ENCODE results near the gene IRAK1. TPM values are rescaled to one million over a fixed set of nuclear protein-coding genes. Genes with fewer than 3 reads are reported as not detected.

The IRAK1 gene
- polyA plus RNA-seq, 1 of the 3 experiments (the other 2 are of a cell fraction) = 68.5 TPM

DNA sequence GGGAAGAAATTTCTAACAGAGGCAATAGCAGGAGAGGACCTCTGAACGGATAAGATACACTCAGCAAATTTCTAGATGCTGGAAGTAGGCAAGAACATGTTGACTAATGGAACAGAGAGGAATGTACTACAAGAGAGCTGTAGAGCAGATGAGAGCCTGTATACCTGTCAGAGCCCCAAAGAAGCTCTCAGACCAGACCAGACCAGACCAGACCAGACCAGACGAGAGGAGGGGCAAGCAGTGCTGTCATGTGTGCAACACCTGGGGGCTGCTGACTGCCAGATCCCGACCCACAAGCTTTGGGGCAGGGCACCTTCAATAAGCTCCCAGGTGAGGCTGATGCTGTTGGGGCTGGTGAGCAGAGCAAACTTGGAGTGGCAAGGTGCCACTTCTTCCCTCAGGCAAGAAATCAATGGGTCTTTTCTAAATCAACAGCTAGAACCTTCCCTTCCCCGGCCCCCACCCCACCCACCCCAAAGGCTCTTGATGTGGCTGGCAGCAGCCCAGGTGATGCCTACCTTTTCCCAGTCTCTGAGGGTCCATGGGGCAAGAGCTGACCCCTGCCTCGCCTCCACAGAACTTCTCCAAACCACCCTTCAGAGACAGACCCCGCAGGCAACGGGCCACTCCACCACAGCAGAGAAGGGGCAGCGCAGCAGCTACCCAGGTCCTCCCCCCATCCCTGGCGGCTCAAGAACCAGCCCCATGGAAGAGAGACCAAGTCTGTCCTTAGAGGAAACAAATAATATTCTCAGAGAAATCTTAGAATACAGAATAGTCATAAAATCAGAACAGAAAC is 45.1 kb upstream of the IRAK1 start:
- H3K9me2 ChIP-seq = no peaks in the 10 kb centered on the region
- DNase-seq = no peak
- H3K79me2 ChIP-seq (ENCODE audit: insufficient read depth) = peaks cover 92% of the 10 kb centered on the region
- H3K9me3 ChIP-seq = no peaks in the 10 kb centered on the region
- CTCF ChIA-PET = no interaction called here
- no peak overlapping the region for H3K27ac ChIP-seq (ENCODE audit: low read depth in 2 of 2, low read length in 1 of 2)
- H3K27me3 ChIP-seq (ENCODE audit: insufficient read depth) = peaks cover 9% of the 10 kb centered on the region
- H3K4me2 ChIP-seq = no peak overlapping the region
- H3F3A ChIP-seq (replicated peaks; ENCODE audit: insufficient read depth) = no peaks in the 10 kb centered on the region
- H3K4me1 ChIP-seq (ENCODE audit: control insufficient read depth in 1 of 2, insufficient read depth in 2 of 2, low read depth in 1 of 2, low read length in 1 of 2) = no peaks in the 10 kb centered on the region; a peak in 1 of 4 replicates
- WGBS (ENCODE audit: low lambda C conversion rate) = 58% methylated on average over 8 of the region's 9 CpGs
- POLR2A ChIA-PET = no interaction called here
- no peak overlapping the region for H3K4me3 ChIP-seq (ENCODE audit: low read depth in 2 of 2, low read length in 1 of 2)
- no peak overlapping the region for H2AFZ ChIP-seq (ENCODE audit: low read depth)
- no peak for TF ChIP-seq SMC3 (IDR thresholded peaks at IDR 0.05; ENCODE audit: low read depth, low read length)
- TF ChIP-seq MXI1 (IDR thresholded peaks at IDR 0.05; ENCODE audit: low read depth, low read length) = no peak
- TF ChIP-seq, protein P1, sequence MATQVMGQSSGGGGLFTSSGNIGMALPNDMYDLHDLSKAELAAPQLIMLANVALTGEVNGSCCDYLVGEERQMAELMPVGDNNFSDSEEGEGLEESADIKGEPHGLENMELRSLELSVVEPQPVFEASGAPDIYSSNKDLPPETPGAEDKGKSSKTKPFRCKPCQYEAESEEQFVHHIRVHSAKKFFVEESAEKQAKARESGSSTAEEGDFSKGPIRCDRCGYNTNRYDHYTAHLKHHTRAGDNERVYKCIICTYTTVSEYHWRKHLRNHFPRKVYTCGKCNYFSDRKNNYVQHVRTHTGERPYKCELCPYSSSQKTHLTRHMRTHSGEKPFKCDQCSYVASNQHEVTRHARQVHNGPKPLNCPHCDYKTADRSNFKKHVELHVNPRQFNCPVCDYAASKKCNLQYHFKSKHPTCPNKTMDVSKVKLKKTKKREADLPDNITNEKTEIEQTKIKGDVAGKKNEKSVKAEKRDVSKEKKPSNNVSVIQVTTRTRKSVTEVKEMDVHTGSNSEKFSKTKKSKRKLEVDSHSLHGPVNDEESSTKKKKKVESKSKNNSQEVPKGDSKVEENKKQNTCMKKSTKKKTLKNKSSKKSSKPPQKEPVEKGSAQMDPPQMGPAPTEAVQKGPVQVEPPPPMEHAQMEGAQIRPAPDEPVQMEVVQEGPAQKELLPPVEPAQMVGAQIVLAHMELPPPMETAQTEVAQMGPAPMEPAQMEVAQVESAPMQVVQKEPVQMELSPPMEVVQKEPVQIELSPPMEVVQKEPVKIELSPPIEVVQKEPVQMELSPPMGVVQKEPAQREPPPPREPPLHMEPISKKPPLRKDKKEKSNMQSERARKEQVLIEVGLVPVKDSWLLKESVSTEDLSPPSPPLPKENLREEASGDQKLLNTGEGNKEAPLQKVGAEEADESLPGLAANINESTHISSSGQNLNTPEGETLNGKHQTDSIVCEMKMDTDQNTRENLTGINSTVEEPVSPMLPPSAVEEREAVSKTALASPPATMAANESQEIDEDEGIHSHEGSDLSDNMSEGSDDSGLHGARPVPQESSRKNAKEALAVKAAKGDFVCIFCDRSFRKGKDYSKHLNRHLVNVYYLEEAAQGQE (IDR thresholded peaks at IDR 0.05; ENCODE audit: low read depth, low read length) = no peak
- TF ChIP-seq, protein P2, sequence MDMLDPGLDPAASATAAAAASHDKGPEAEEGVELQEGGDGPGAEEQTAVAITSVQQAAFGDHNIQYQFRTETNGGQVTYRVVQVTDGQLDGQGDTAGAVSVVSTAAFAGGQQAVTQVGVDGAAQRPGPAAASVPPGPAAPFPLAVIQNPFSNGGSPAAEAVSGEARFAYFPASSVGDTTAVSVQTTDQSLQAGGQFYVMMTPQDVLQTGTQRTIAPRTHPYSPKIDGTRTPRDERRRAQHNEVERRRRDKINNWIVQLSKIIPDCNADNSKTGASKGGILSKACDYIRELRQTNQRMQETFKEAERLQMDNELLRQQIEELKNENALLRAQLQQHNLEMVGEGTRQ (IDR thresholded peaks at IDR 0.05; ENCODE audit: borderline replicate concordance, low read depth, low read length) = no peak
- TF ChIP-seq TEAD4 (IDR thresholded peaks at IDR 0.05; ENCODE audit: borderline replicate concordance, insufficient read depth) = no peak
- TF ChIP-seq SIN3A (IDR thresholded peaks at IDR 0.05; ENCODE audit: borderline replicate concordance, low read depth, low read length) = no peak
- no peak for TF ChIP-seq FOSL2 (IDR thresholded peaks at IDR 0.05; ENCODE audit: borderline replicate concordance, low read depth)
- TF ChIP-seq RCOR1 (IDR thresholded peaks at IDR 0.05; ENCODE audit: low read length) = no peak
- TF ChIP-seq TAF1 (IDR thresholded peaks at IDR 0.05; ENCODE audit: borderline replicate concordance, low read depth, low read length) = no peak
- no peak for TF ChIP-seq CHD2 (IDR thresholded peaks at IDR 0.05; ENCODE audit: low read length, partially characterized antibody)
- no peak for TF ChIP-seq NFIC (IDR thresholded peaks at IDR 0.05; ENCODE audit: borderline replicate concordance)
- TF ChIP-seq, protein P3, sequence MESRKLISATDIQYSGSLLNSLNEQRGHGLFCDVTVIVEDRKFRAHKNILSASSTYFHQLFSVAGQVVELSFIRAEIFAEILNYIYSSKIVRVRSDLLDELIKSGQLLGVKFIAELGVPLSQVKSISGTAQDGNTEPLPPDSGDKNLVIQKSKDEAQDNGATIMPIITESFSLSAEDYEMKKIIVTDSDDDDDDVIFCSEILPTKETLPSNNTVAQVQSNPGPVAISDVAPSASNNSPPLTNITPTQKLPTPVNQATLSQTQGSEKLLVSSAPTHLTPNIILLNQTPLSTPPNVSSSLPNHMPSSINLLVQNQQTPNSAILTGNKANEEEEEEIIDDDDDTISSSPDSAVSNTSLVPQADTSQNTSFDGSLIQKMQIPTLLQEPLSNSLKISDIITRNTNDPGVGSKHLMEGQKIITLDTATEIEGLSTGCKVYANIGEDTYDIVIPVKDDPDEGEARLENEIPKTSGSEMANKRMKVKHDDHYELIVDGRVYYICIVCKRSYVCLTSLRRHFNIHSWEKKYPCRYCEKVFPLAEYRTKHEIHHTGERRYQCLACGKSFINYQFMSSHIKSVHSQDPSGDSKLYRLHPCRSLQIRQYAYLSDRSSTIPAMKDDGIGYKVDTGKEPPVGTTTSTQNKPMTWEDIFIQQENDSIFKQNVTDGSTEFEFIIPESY (IDR thresholded peaks at IDR 0.05; ENCODE audit: borderline replicate concordance, low read depth) = no peak
- no peak for TF ChIP-seq MEF2A (IDR thresholded peaks at IDR 0.05; ENCODE audit: borderline replicate concordance, low read depth)
- TF ChIP-seq EP300 (IDR thresholded peaks at IDR 0.05; ENCODE audit: borderline replicate concordance in 1 of 2, low read depth in 1 of 2, low read length in 1 of 2) = no peak
- TF ChIP-seq FOXM1 (IDR thresholded peaks at IDR 0.05; ENCODE audit: low read depth) = no peak
- TF ChIP-seq, protein P4, sequence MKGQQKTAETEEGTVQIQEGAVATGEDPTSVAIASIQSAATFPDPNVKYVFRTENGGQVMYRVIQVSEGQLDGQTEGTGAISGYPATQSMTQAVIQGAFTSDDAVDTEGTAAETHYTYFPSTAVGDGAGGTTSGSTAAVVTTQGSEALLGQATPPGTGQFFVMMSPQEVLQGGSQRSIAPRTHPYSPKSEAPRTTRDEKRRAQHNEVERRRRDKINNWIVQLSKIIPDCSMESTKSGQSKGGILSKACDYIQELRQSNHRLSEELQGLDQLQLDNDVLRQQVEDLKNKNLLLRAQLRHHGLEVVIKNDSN (IDR thresholded peaks at IDR 0.05; ENCODE audit: borderline replicate concordance, low read depth) = no peak
- no peak for TF ChIP-seq JUND (IDR thresholded peaks at IDR 0.05)
- TF ChIP-seq, protein P5, sequence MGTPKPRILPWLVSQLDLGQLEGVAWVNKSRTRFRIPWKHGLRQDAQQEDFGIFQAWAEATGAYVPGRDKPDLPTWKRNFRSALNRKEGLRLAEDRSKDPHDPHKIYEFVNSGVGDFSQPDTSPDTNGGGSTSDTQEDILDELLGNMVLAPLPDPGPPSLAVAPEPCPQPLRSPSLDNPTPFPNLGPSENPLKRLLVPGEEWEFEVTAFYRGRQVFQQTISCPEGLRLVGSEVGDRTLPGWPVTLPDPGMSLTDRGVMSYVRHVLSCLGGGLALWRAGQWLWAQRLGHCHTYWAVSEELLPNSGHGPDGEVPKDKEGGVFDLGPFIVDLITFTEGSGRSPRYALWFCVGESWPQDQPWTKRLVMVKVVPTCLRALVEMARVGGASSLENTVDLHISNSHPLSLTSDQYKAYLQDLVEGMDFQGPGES (IDR thresholded peaks at IDR 0.05; ENCODE audit: low read depth, low read length) = no peak
- no peak for TF ChIP-seq FOXJ3 (CRISPR knock-in tag; IDR thresholded peaks at IDR 0.05)
- no peak for TF ChIP-seq GATA2 (CRISPR knock-in tag; IDR thresholded peaks at IDR 0.05)
- no peaks in the 10 kb centered on the region for H3K36me3 ChIP-seq (replicated peaks in 1 of 2; ENCODE audit: control insufficient read depth in 1 of 2, insufficient read depth in 2 of 2, low read length in 1 of 2)
- peaks cover 80% of the 10 kb centered on the region for H4K20me1 ChIP-seq (ENCODE audit: insufficient read depth)
- no peak overlapping the region for H3K9ac ChIP-seq
